HEK293T (cell line): Measurements from ENCODE around the gene ADGRB3.

Source experiments
- CTCF ChIA-PET: fragments of 350-600 bp; formaldehyde crosslinking; extraction: SDS; loops from one replicate; lab custom pipeline; 2021; ENCODE audit warnings: antibody characterized with exemption, inconsistent platforms; lab: Yijun Ruan, JAX
- POLR2A ChIA-PET: fragments of 350-600 bp; formaldehyde crosslinking; extraction: SDS; loops from one replicate; lab custom pipeline; 2020; ENCODE audit warnings: antibody characterized with exemption, inconsistent platforms; lab: Yijun Ruan, JAX
- DNase-seq: peaks from one replicate; pipeline ENCODE4 v3.0.0; 2012; ENCODE audit warnings: mixed read lengths; ENCODE audit errors: extremely low spot score
- ARNT ChIP-seq: fragments of 450-650 bp; IDR thresholded peaks from 2 replicates; pipeline ENCODE4 v1.6.1; 2017; ENCODE audit warnings: mild to moderate bottlenecking
- BHLHE40 ChIP-seq: fragments of 450-650 bp; IDR thresholded peaks from 2 replicates; pipeline ENCODE4 v1.6.1; 2016; ENCODE audit warnings: mild to moderate bottlenecking, moderate library complexity, borderline replicate concordance
- CTBP1 ChIP-seq: fragments of 450-650 bp; IDR thresholded peaks from 2 replicates; pipeline ENCODE4 v1.6.1; 2016; ENCODE audit warnings: borderline replicate concordance
- ELF4 ChIP-seq: fragments of 450-650 bp; IDR thresholded peaks from 2 replicates; pipeline ENCODE4 v1.6.1; 2017; ENCODE audit warnings: antibody characterized with exemption
- FOXA1 ChIP-seq: fragments of 450-650 bp; IDR thresholded peaks from 2 replicates; pipeline ENCODE4 v1.6.1; 2016; ENCODE audit warnings: mild to moderate bottlenecking
- FOXK2 ChIP-seq: fragments of 450-650 bp; IDR thresholded peaks from 2 replicates; pipeline ENCODE4 v1.6.1; 2016; ENCODE audit warnings: mild to moderate bottlenecking
- FOXM1 ChIP-seq: fragments of 450-650 bp; IDR thresholded peaks from 2 replicates; pipeline ENCODE4 v1.6.1; 2017; ENCODE audit warnings: mild to moderate bottlenecking, borderline replicate concordance
- HDGF ChIP-seq: fragments of 450-650 bp; IDR thresholded peaks from 2 replicates; pipeline ENCODE4 v1.6.1; 2017; ENCODE audit warnings: antibody characterized with exemption, borderline replicate concordance
- L3MBTL2 ChIP-seq: fragments of 450-650 bp; conservative IDR thresholded peaks from 2 replicates; pipeline ENCODE4 v1.6.1; 2016; ENCODE audit warnings: mild to moderate bottlenecking
- LEF1 ChIP-seq: fragments of 450-650 bp; IDR thresholded peaks from 2 replicates; pipeline ENCODE4 v1.6.1; 2017; ENCODE audit warnings: mild to moderate bottlenecking, borderline replicate concordance
- NFRKB ChIP-seq: fragments of 450-650 bp; IDR thresholded peaks from 2 replicates; pipeline ENCODE4 v1.6.1; 2016; ENCODE audit warnings: mild to moderate bottlenecking, moderate library complexity
- PKNOX1 ChIP-seq: fragments of 450-650 bp; IDR thresholded peaks from 2 replicates; pipeline ENCODE4 v1.6.1; 2016
- SP1 ChIP-seq: fragments of 450-650 bp; IDR thresholded peaks from 2 replicates; pipeline ENCODE4 v1.6.1; 2017
- SUZ12 ChIP-seq: fragments of 450-650 bp; IDR thresholded peaks from 2 replicates; pipeline ENCODE4 v1.6.1; 2016; ENCODE audit warnings: mild to moderate bottlenecking
- TARDBP ChIP-seq: fragments of 450-650 bp; IDR thresholded peaks from 2 replicates; pipeline ENCODE4 v1.6.1; 2016
- ZNF384 ChIP-seq: fragments of 450-650 bp; IDR thresholded peaks from 2 replicates; pipeline ENCODE4 v1.6.1; 2016

The ADGRB3 gene

DNA sequence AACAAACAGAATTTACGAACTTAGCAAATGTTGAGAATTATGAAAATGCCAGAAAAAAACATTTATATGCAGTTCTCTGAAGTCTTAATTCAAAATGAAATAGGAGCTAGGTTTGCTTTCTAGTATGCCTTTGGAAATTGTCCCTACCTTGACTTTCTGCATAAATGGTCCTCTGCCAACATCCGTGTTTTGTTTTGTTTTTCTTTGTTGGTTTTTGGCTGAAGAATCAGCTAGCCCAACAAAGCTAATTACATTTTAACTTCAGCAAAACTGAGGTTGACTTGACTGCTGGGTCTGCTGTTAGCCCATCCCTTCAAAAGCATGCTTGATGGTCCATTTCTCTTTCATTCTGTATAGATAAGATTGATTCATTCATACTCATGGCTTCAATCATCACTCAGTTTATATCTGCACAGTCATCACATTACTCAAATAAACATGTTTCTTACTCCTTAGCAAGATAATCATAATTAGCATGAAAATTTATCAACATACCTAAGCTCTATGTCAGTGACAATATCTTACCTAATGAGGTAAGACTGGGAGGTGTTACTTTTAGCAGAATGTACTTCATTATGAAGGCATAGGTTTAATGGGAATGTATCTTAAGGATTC lies 76.4 kb downstream of the ADGRB3 start:
- CTCF ChIA-PET = no interaction called here
- TF ChIP-seq ARNT (no peak), LEF1 (no peak), FOXA1 (no peak), ZNF384 (no peak), SP1 (no peak), ELF4 (no peak), HDGF (no peak), CTBP1 (no peak), SUZ12 (no peak), BHLHE40 (no peak), L3MBTL2 (no peak), PKNOX1 (no peak), NFRKB (no peak), TARDBP (no peak), FOXM1 (no peak), FOXK2 (no peak)
- no peak for DNase-seq
- POLR2A ChIA-PET = no interaction called here

- DNase-seq = no peak
- ChIA-PET CTCF (no interaction called here), POLR2A (no interaction called here)
- no peak for TF ChIP-seq LEF1
- no peak for TF ChIP-seq ZNF384
- TF ChIP-seq CTBP1 = no peak
- TF ChIP-seq ELF4 = no peak
- no peak for TF ChIP-seq BHLHE40
- no peak for TF ChIP-seq L3MBTL2
- no peak for TF ChIP-seq SP1
- no peak for TF ChIP-seq TARDBP
- TF ChIP-seq HDGF = no peak
- TF ChIP-seq FOXK2 = no peak
- TF ChIP-seq SUZ12 = no peak
- TF ChIP-seq ARNT = no peak
Measured at GRCh38 chr6:68716620-68717019, 81.5 kb downstream of the ADGRB3 start.

GRCh38 chr6:68718385-68719073 lies 83.4 kb downstream of the ADGRB3 start:
- POLR2A ChIA-PET = no interaction called here
- TF ChIP-seq TARDBP = no peak
- TF ChIP-seq L3MBTL2 = no peak
- no peak for TF ChIP-seq FOXM1
- no peak for TF ChIP-seq FOXK2
- TF ChIP-seq FOXA1 = no peak
- TF ChIP-seq ZNF384 = no peak
- no peak for TF ChIP-seq BHLHE40
- TF ChIP-seq SUZ12 = no peak
- TF ChIP-seq PKNOX1 = no peak
- no peak for TF ChIP-seq CTBP1
- TF ChIP-seq SP1 = no peak
- TF ChIP-seq ELF4 = no peak
- no peak for TF ChIP-seq NFRKB
- no peak for TF ChIP-seq LEF1
- TF ChIP-seq HDGF = no peak
- CTCF ChIA-PET = no interaction called here
- DNase-seq = no peak

DNA sequence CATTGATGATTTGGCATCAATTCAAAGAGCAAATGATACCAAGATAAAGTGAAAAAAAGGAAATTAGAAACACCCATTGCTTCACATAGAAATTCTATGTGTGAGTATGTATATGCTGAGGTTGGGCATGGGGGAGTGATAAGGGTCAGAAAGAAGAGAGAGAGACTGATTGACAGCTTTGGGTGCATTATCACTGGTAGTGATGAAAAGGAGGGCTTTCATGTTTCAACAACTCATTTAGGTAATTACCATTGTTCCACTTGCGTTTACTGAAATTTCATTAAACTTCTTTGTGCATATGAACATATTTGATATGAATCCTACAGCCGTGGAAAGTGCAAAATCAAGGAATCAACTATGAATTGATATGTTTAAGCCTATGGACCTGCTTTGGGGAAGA lies 84.7 kb downstream of the ADGRB3 start:
- DNase-seq = no peak
- ChIA-PET CTCF (no interaction called here), POLR2A (no interaction called here)
- TF ChIP-seq ZNF384 = no peak
- no peak for TF ChIP-seq ELF4
- TF ChIP-seq HDGF = no peak
- no peak for TF ChIP-seq FOXA1
- no peak for TF ChIP-seq BHLHE40
- TF ChIP-seq SUZ12 = no peak
- TF ChIP-seq L3MBTL2 = no peak
- TF ChIP-seq SP1 = no peak
- TF ChIP-seq NFRKB = no peak

DNA sequence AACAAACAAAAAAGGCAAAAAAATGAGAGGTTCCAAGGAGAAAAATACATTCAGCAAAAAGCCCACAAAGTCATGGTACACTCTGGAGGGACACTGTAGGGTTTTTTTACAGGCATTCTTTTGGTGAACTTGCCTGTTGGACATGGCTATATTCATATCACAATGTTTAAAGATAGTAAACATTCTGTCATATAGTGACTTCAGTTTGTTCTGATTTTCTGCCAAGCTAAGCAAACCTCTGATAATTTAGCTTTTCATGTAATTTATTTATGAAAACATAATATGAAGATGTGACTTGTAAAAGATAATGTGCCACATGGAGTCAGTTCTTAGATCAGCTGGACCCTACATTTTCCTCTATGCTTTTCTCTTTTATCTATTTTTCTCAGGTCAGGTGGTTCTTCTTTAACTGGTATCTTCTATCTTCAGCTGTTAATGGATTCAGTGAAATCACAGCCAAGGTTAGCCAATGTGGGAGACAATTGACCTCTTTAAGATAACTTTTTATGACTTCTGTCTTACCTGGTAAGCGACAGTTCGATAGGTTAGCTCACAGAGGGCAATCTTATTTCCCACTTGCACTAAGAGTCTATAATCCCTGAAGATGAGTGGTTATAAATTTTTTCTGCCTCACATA lies 87.9 kb downstream of the ADGRB3 start:
- no peak for DNase-seq
- ChIA-PET CTCF (no interaction called here), POLR2A (no interaction called here)
- no peak for TF ChIP-seq ARNT
- no peak for TF ChIP-seq SP1
- no peak for TF ChIP-seq FOXK2
- no peak for TF ChIP-seq LEF1
- no peak for TF ChIP-seq TARDBP
- TF ChIP-seq PKNOX1 = no peak
- TF ChIP-seq HDGF = no peak
- TF ChIP-seq CTBP1 = no peak
- no peak for TF ChIP-seq FOXM1
- TF ChIP-seq SUZ12 = no peak
- TF ChIP-seq L3MBTL2 = no peak
- no peak for TF ChIP-seq ELF4
- no peak for TF ChIP-seq NFRKB
- TF ChIP-seq FOXA1 = no peak
- no peak for TF ChIP-seq BHLHE40
- no peak for TF ChIP-seq ZNF384
